ENCODE results near the gene DCC.

The DCC gene

GRCh38 chr18:52914148-52914547, 574.2 kb downstream of the DCC start:
- Histone ChIP-seq H3K9ac (ENCODE audit: low read depth, low read length) (no peak overlapping the region), H3K4me1 (ENCODE audit: insufficient read depth, low read length) (no peaks in the 10 kb centered on the region), H3K4me3 (ENCODE audit: low read length) (no peak overlapping the region), H3K27ac (ENCODE audit: low read depth, low read length) (no peak overlapping the region), H3K9me3 (ENCODE audit: insufficient read depth, low read depth, low read length) (no peaks in the 10 kb centered on the region), H3K27me3 (ENCODE audit: insufficient read depth, low read length) (no peaks in the 10 kb centered on the region), H3K36me3 (ENCODE audit: insufficient read depth, low read length) (no peaks in the 10 kb centered on the region)
- WGBS, result 90% methylated on average over 3 of the region's 3 CpGs

GRCh38 chr18:52920665-52921064, 580.7 kb downstream of the DCC start:
- H3K4me3 ChIP-seq (ENCODE audit: low read length), result no peak overlapping the region
- no peaks in the 10 kb centered on the region for H3K9me3 ChIP-seq (ENCODE audit: insufficient read depth, low read depth, low read length)
- no peak overlapping the region for H3K27ac ChIP-seq (ENCODE audit: low read depth, low read length)
- no peak overlapping the region for H3K9ac ChIP-seq (ENCODE audit: low read depth, low read length)
- no CpG with 5 or more reads among the region's 1 CpG for WGBS
- no peaks in the 10 kb centered on the region for H3K36me3 ChIP-seq (ENCODE audit: insufficient read depth, low read length)
- H3K27me3 ChIP-seq (ENCODE audit: insufficient read depth, low read length), result 0 out of 2 replicates have a peak, but pooled peaks cover 2% of the 10 kb centered on the region
- no peaks in the 10 kb centered on the region for H3K4me1 ChIP-seq (ENCODE audit: insufficient read depth, low read length)

- Histone ChIP-seq H3K36me3 (ENCODE audit: insufficient read depth, low read length) (no peaks in the 10 kb centered on the region), H3K4me1 (ENCODE audit: insufficient read depth, low read length) (no peaks in the 10 kb centered on the region), H3K9me3 (ENCODE audit: insufficient read depth, low read depth, low read length) (no peaks in the 10 kb centered on the region), H3K9ac (ENCODE audit: low read depth, low read length) (no peak overlapping the region), H3K27me3 (ENCODE audit: insufficient read depth, low read length) (no peaks in the 10 kb centered on the region), H3K27ac (ENCODE audit: low read depth, low read length) (no peak overlapping the region), H3K4me3 (ENCODE audit: low read length) (no peak overlapping the region)
- 95% methylated on average over 2 of the region's 2 CpGs for WGBS
These were observed 593.4 kb downstream of the DCC start for GRCh38 chr18:52933356-52933755.

GRCh38 chr18:52936931-52937330, 596.9 kb downstream of the DCC start:
- no peaks in the 10 kb centered on the region for H3K27me3 ChIP-seq (ENCODE audit: insufficient read depth, low read length)
- no peaks in the 10 kb centered on the region for H3K9me3 ChIP-seq (ENCODE audit: insufficient read depth, low read depth, low read length)
- no CpG with 5 or more reads among the region's 1 CpG for WGBS
- H3K4me3 ChIP-seq (ENCODE audit: low read length), result no peak overlapping the region
- no peaks in the 10 kb centered on the region for H3K36me3 ChIP-seq (ENCODE audit: insufficient read depth, low read length)
- no peaks in the 10 kb centered on the region for H3K4me1 ChIP-seq (ENCODE audit: insufficient read depth, low read length)
- H3K27ac ChIP-seq (ENCODE audit: low read depth, low read length), result no peak overlapping the region
- no peak overlapping the region for H3K9ac ChIP-seq (ENCODE audit: low read depth, low read length)

- Histone ChIP-seq H3K4me3 (ENCODE audit: low read length) (no peak overlapping the region), H3K36me3 (ENCODE audit: insufficient read depth, low read length) (no peaks in the 10 kb centered on the region), H3K27me3 (ENCODE audit: insufficient read depth, low read length) (no peaks in the 10 kb centered on the region), H3K27ac (ENCODE audit: low read depth, low read length) (no peak overlapping the region), H3K4me1 (ENCODE audit: insufficient read depth, low read length) (no peaks in the 10 kb centered on the region), H3K9ac (ENCODE audit: low read depth, low read length) (no peak overlapping the region), H3K9me3 (ENCODE audit: insufficient read depth, low read depth, low read length) (no peaks in the 10 kb centered on the region)
- WGBS, result 92% methylated on average over 6 of the region's 6 CpGs
These were observed 597.8 kb downstream of the DCC start for GRCh38 chr18:52937840-52938239.

GRCh38 chr18:52945552-52945951, 605.6 kb downstream of the DCC start:
- H3K27me3 ChIP-seq (ENCODE audit: insufficient read depth, low read length), result no peaks in the 10 kb centered on the region
- WGBS, result 80% methylated on average over 2 of the region's 2 CpGs

GRCh38 chr18:52948868-52949444, 609.0 kb downstream of the DCC start:
- Histone ChIP-seq H3K4me1 (ENCODE audit: insufficient read depth, low read length) (no peaks in the 10 kb centered on the region), H3K27me3 (ENCODE audit: insufficient read depth, low read length) (no peaks in the 10 kb centered on the region), H3K36me3 (ENCODE audit: insufficient read depth, low read length) (no peaks in the 10 kb centered on the region), H3K9ac (ENCODE audit: low read depth, low read length) (no peak overlapping the region), H3K27ac (ENCODE audit: low read depth, low read length) (no peak overlapping the region), H3K4me3 (ENCODE audit: low read length) (no peak overlapping the region), H3K9me3 (ENCODE audit: insufficient read depth, low read depth, low read length) (no peaks in the 10 kb centered on the region)
- 86% methylated on average over 1 of the region's 1 CpG for WGBS

More at GRCh38 chr18:52945552-52945951, 605.6 kb downstream of the DCC start:
- Histone ChIP-seq H3K36me3 (ENCODE audit: insufficient read depth, low read length) (no peaks in the 10 kb centered on the region), H3K4me3 (ENCODE audit: low read length) (no peak overlapping the region), H3K9ac (ENCODE audit: low read depth, low read length) (no peak overlapping the region), H3K9me3 (ENCODE audit: insufficient read depth, low read depth, low read length) (no peaks in the 10 kb centered on the region), H3K27ac (ENCODE audit: low read depth, low read length) (no peak overlapping the region), H3K4me1 (ENCODE audit: insufficient read depth, low read length) (no peaks in the 10 kb centered on the region)

- no peak overlapping the region for H3K4me3 ChIP-seq (ENCODE audit: low read length)
These were observed 610.2 kb downstream of the DCC start for GRCh38 chr18:52950155-52950554.

GRCh38 chr18:52953387-52953786, 613.4 kb downstream of the DCC start:
- no peak overlapping the region for H3K4me3 ChIP-seq (ENCODE audit: low read length)
- no peak overlapping the region for H3K9ac ChIP-seq (ENCODE audit: low read depth, low read length)
- H3K9me3 ChIP-seq (ENCODE audit: insufficient read depth, low read depth, low read length), result no peaks in the 10 kb centered on the region
- WGBS, result 97% methylated on average over 3 of the region's 3 CpGs
- no peak overlapping the region for H3K27ac ChIP-seq (ENCODE audit: low read depth, low read length)
- no peaks in the 10 kb centered on the region for H3K36me3 ChIP-seq (ENCODE audit: insufficient read depth, low read length)
- no peaks in the 10 kb centered on the region for H3K4me1 ChIP-seq (ENCODE audit: insufficient read depth, low read length)
- H3K27me3 ChIP-seq (ENCODE audit: insufficient read depth, low read length), result no peaks in the 10 kb centered on the region

More at GRCh38 chr18:52950155-52950554, 610.2 kb downstream of the DCC start:
- Histone ChIP-seq H3K27ac (ENCODE audit: low read depth, low read length) (no peak overlapping the region), H3K9me3 (ENCODE audit: insufficient read depth, low read depth, low read length) (no peaks in the 10 kb centered on the region), H3K27me3 (ENCODE audit: insufficient read depth, low read length) (no peaks in the 10 kb centered on the region), H3K9ac (ENCODE audit: low read depth, low read length) (no peak overlapping the region), H3K36me3 (ENCODE audit: insufficient read depth, low read length) (no peaks in the 10 kb centered on the region), H3K4me1 (ENCODE audit: insufficient read depth, low read length) (no peaks in the 10 kb centered on the region)

- H3K9ac ChIP-seq (ENCODE audit: low read depth, low read length), result no peak overlapping the region
- H3K27me3 ChIP-seq (ENCODE audit: insufficient read depth, low read length), result no peaks in the 10 kb centered on the region
- 0 out of 2 replicates have a peak, but pooled peaks cover 7% of the 10 kb centered on the region for H3K4me1 ChIP-seq (ENCODE audit: insufficient read depth, low read length)
- no peak overlapping the region for H3K27ac ChIP-seq (ENCODE audit: low read depth, low read length)
- no peaks in the 10 kb centered on the region for H3K36me3 ChIP-seq (ENCODE audit: insufficient read depth, low read length)
- WGBS, result 82% methylated on average over 2 of the region's 2 CpGs
- no peaks in the 10 kb centered on the region for H3K9me3 ChIP-seq (ENCODE audit: insufficient read depth, low read depth, low read length)
- no peak overlapping the region for H3K4me3 ChIP-seq (ENCODE audit: low read length)
These were observed 623.5 kb downstream of the DCC start for GRCh38 chr18:52963481-52963880.

- WGBS, result 93% methylated on average over 2 of the region's 2 CpGs
- no peaks in the 10 kb centered on the region for H3K36me3 ChIP-seq (ENCODE audit: insufficient read depth, low read length)
- H3K9me3 ChIP-seq (ENCODE audit: insufficient read depth, low read depth, low read length), result no peaks in the 10 kb centered on the region
- H3K27me3 ChIP-seq (ENCODE audit: insufficient read depth, low read length), result no peaks in the 10 kb centered on the region
- H3K9ac ChIP-seq (ENCODE audit: low read depth, low read length), result no peak overlapping the region
- no peak overlapping the region for H3K27ac ChIP-seq (ENCODE audit: low read depth, low read length)
- H3K4me1 ChIP-seq (ENCODE audit: insufficient read depth, low read length), result no peaks in the 10 kb centered on the region
- no peak overlapping the region for H3K4me3 ChIP-seq (ENCODE audit: low read length)
These were observed 630.7 kb downstream of the DCC start for GRCh38 chr18:52970686-52971085.

GRCh38 chr18:52971097-52971496, 631.1 kb downstream of the DCC start:
- H3K27me3 ChIP-seq (ENCODE audit: insufficient read depth, low read length), result no peaks in the 10 kb centered on the region
- H3K36me3 ChIP-seq (ENCODE audit: insufficient read depth, low read length), result no peaks in the 10 kb centered on the region
- WGBS, result 93% methylated on average over 2 of the region's 2 CpGs
- no peak overlapping the region for H3K4me3 ChIP-seq (ENCODE audit: low read length)
- H3K4me1 ChIP-seq (ENCODE audit: insufficient read depth, low read length), result no peaks in the 10 kb centered on the region
- no peak overlapping the region for H3K9ac ChIP-seq (ENCODE audit: low read depth, low read length)
- H3K27ac ChIP-seq (ENCODE audit: low read depth, low read length), result no peak overlapping the region
- H3K9me3 ChIP-seq (ENCODE audit: insufficient read depth, low read depth, low read length), result no peaks in the 10 kb centered on the region

Measured in HUES64 (cell line).